HG02798 (cell line): Measurements from ENCODE around the gene HOXA5.

Source experiments
- ATAC-seq: cut with Tn5 transposase; IDR thresholded peaks from one replicate; pipeline ENCODE4 v1.9.1; 2021; ENCODE audit warnings: mild to moderate bottlenecking; ENCODE audit not compliant: unreplicated experiment, poor library complexity

Gene HOXA5

DNA sequence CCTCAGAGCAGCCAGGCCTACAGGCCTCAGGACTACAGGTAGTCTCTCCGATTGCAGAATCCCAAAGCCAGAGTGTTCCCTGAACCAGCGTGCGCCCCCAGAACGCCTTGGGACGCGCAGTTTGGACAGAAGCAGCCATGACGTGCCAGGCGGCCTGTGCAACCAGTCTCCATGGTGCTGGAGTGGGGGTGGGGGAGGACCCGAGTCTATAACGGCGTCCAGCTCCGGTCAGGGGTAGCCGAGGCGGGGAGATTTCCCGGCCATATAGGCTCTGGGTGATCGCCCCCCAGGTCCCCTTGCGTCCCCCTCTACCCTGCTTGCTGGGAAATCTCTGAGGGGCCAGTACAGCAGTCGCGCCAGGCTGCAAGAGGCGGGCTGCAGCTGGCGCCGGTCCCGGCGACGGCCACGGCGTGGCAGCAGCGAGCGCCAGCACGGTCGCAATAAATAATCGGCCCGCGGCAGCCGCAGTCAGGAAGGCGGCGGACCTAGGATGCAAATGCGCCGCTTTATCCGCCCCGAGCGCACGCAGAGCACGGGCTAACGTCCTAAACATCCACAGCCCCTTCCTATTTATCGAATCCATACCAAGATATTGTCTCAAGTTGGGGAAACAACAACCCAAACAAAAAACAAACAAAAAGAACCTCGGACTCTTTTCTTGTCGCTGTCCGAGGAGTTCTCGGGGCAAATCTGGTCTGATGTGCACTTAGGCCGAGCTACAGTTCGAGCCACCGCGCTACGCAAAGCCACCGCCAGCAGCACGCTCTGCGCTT, 7.3 kb upstream of the HOXA5 start:
- peak; percentile 88 for ATAC-seq

DNA sequence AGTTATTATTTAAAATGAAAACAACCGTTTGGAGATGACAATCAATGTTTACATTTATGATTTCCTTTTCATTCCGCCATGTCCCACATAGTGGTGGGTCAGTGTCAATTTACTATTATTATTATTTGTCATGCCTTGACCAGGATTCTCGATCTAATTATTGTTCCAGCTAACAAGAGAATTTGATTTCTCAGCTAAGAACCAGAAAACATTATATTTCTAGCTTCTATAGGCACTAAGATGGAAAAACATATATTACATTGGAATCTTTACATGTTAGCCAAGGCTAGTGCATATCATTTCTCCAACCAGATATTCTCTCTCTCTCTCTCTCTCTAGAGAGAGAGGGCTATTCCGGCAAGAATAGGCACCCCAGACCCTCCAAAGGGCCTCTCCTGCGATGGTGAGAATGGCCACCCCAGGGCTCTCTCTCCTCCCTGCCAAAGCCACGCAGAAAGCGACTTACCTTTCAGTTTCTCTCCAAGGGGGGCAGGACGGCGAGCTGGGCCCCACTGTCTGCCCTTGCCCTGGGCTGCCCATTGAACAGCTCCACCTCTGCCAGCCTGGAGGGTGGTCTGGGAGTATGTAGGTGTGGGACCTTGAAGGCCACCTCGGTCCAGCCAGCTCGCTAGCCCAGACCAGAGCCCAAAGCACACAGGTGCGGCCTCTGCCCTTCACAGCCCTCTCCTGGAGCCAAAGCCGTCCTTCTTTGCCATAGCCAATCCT, 6.5 kb upstream of the HOXA5 start:
- ATAC-seq, result peak; percentile 11

DNA sequence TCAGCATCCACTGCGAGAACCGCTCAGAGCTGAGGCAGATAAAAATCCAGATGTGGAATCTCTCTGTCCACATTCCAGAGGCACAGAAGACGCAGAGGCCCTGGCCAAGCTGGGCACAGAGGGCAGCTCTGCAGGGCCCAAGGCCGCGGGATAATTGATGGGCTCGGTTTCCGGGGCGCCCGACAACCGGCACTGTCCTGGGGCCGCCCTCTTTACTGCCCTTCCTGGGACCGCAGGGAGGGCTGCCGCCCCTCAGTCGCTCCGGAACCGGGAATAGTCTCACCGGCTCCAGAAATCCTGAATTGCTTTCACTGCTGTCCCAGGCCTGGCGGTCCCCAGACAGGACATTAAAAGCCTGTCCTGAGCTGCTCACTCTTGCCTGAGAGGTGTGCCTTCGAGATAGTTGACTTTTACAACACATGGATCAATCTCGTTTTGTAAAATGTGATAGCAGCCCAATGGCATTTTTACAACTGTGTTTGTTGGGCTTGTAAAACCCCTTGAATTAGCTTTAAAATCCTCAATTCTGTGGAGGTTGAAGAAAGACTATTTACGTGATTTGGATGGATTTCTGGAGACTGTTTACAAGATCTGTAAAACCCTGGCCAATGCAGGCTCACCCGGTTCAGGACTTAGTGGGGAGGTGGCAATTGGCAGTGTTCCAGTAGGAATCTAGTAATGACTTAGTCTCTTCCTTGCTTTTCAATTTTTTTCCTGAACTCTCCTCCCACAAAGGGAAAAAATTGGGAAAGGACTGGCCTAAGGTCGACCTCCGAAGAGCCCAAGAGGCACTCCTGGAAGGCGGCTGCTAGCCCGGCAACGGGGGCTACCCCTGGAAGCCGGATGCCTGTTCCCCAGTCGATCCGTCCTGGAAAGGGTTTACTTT, 5.5 kb upstream of the HOXA5 start:
- ATAC-seq, result no peak

DNA sequence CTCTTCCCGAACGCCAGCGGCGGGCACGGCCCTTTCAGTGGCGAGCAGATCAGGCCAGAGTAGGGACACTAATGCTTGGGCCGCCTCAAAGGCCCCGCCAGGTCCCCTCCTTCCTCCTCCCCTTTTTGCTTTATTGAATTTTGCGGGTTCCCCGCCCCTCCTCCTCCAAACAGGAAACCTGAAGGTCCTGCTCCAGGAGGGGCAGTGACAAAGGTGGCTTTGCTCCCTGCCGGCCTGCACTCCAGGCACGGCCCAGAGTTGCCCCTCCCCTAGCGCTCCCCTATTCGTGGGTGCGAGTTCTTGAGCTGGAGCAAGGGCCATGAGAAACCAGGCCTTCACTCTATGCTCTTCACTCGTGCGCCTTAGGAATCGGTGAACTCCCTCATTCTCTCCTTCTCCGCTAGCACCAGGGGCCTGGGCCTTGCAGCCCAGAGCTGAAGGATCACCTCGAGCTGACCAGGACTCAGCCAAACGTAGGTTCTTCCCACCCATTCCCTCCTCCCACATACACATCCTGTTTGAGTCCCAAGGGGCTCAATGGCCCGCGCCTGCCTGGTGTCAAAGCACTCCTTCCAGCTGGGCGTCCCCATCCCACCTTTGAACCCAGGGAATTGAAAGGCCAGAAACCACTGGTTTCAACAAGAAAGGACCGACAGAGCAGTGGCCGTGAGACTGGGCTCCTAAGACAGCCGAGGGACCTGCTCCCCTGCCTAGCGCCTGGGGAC, 4.7 kb upstream of the HOXA5 start:
- ATAC-seq, result no peak

DNA sequence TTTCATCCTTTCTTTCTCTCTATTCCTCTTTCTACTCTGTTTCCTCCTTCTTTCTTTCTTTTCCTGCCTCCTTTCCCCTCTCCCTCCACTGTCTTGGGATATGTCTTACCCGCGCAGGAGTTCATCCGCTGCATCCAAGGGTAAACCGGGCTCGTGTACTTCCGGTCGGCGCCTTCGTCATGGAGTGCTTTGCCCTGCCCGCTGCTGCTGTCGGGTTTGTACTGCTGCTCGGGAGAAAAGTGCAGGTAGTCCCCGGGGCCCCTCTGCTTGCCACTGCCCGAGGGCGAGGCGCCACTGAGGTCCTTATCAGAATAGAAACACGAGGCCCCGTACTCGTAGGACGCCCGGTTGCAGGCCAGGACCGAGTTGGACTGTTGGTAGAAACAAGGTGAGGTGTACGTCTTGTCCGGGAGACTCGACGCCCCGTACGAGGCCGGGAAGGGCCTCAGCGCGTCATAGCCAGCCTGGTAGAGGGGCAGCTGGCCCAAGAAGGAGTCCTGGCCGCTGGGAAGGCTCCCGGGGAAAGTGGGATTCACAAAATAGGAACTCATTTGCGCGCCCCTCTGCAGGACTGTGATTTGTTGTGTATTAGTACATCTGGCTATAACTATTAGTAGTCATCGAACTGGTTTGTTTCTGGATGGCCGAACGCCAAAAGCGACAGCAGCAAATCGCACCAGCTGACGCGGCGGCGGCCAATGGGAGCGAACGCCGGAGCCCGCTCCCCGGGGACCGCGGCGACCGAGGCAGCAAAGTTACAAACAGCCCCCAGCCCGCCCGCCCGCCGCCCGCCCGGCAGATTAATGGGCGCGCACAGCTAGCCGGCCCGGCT, 3.9 kb upstream of the HOXA5 start, which contains the start of gene HOXA6:
TSS of gene HOXA6 (minus strand) at position 576 of the 832 bp plus-strand sequence. CDS start at position 551, 25 bp downstream.
- ATAC-seq, result no peak

DNA sequence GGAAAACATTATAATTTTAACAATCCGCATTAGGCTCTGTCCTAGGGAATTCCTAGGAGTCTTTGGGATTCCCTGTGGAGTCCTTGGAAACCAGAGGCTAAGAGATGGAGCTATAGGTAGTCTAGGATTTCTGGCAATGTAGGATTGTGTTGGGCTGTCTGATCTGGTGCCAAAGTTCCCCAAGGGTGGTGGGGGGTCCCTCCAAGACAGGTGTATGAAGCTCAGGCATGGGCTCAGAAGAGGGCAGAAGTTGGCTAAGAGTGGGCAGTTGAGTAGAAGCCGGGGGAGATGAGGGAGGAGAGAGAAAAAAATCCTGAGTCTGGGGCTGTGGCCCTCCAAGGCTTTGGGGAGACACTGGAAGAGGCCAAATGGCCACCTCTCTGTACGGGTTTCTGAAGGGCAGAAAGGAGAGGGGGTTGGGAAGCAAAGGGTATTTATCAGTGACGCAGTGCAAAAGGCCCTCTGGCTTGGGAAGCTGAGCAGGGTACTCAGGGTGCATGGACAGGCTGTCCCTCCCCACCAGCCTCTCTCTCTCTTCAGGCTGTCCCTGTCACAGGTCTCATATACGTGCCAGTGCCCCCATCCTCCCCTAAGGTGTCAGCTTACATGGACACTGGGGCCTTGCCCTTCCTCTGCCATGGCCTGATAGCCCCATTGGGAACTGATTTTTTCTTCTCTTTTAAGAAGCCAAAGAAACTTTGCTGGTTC, 3.2 kb upstream of the HOXA5 start:
- no peak for ATAC-seq

DNA sequence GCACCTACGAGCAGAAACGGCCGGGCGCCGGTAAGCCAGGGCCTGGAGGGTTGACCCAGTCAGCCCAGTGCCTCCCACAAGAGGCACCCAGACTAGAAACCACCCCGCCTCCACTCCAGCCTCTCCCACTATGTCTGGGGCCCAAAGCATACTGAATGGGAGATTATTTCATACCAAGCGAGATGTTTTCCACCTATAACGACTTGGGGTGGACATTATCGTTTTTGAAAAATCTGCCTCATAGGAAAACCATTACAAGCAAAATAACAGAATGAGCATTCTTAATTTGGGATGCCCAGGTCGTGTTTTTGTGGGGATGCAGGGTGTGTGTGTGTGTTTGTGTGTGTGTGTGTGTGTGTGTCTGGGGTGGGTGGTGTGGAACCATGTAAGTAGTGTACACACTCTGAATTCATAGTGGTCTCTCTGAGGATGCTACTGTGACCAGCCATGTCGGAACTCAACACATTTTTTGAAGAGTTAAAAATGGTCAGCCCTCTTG, 2.5 kb upstream of the HOXA5 start:
- ATAC-seq, result no peak

DNA sequence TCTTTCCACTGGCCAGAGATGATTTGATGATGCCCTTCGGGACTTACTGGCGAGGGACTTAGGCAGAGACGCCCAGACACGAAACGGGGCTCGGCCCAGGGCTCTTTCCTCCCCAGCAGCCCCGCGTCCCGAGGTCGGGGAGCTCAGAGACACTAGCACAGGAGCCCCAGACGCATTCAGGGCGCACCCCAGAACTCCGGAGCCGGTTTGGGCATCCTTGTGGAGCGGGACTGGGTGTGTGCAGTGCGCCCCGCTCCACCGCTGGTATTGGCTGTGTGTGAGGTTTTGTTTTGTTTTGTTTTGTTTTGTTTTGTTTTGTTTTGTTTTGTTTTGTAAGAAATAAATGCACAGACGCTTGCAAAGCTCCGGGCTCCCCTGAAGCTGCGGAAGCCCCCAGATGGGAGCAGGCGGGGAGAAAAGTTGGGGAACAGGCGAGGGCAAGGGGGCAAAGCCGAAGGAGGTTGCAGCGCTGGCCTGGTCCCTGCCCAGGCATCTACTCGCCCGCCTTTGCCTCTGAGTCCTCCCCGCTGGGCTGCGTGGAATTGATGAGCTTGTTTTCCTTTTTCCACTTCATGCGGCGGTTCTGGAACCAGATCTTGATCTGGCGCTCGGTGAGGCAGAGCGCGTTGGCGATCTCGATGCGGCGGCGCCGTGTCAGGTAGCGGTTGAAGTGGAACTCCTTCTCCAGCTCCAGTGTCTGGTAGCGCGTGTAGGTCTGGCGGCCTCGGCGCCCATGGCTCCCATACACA, 1.9 kb upstream of the HOXA5 start:
- no peak for ATAC-seq

DNA sequence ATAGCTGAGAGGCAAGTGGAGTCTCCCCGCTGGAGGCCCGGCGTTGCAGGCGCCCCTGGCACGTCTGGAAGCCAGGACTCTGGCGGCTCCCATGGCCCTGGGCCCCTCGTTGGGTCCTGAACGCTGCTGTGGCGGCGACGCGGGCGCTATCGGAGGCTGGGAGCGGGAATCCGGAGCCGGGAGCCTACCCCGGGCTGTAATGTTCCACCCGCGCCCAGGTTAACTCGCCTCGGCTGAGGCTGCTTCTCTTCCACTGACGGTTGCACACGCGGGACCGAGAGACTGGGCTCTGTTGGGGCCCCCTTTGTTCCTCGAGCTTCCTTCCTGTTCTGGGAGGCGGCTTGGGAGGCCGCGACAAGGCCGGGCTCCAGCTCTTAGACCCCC, 1.3 kb upstream of the HOXA5 start:
- ATAC-seq, result no peak

DNA sequence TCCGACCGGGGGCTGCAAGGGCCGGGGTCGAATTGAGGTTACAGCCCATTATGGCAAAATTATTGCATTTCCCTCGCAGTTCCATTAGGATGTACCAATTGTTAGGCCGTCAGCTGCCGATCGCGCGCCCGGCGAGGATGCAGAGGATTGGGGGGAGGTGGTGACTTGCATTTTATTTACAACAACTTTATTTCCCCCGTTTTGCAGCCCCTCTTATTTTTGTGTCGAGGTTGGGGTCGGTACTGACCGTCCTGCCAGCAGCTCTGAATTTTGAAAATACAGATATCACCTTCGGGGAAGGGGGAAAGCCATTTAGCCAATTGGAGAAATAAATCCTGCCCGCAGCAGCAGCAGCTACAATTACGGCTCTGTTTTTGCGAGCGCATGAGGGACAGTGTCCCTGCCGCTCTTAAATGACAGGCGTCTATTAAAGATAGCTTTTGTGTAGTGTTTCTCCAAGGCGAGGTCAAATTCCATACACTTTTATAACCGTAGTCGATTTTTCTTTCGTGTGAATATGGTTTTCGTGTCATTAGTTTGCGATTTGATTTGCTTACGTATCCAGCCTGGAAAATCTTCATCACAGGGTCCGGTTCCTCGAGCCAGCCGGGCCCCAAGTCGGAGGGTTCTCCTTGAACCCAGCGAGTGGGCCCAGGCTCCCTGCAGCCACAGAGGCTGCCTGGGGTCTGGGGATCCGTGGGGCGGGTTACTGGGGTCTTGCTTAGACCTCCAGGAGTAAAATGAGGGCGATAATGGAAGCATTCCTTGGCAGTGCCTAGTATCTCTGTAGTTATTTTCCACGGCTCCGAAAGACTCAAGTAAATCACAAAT, 684 bp upstream of the HOXA5 start:
- no peak for ATAC-seq

DNA sequence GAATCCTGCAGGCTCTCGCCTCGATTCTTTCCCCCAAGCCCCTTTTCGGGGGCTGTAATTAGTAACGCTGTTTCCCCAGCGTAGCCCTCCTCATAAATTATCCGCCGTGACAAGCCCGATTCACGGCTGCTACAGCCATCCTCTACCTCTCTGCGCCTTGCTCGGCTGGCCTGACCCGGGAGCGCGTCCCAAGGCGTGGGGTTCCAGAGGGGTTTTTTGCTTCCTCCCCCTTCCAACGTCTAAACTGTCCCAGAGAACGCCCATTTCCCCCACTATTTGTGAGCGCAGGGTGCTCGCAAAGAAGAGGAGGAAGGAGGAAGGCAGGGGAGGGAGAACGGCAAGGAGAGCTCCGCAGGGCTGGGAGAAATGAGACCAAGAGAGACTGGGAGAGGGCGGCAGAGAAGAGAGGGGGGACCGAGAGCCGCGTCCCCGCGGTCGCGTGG, 880 bp downstream of the HOXA5 start:
- no peak for ATAC-seq

DNA sequence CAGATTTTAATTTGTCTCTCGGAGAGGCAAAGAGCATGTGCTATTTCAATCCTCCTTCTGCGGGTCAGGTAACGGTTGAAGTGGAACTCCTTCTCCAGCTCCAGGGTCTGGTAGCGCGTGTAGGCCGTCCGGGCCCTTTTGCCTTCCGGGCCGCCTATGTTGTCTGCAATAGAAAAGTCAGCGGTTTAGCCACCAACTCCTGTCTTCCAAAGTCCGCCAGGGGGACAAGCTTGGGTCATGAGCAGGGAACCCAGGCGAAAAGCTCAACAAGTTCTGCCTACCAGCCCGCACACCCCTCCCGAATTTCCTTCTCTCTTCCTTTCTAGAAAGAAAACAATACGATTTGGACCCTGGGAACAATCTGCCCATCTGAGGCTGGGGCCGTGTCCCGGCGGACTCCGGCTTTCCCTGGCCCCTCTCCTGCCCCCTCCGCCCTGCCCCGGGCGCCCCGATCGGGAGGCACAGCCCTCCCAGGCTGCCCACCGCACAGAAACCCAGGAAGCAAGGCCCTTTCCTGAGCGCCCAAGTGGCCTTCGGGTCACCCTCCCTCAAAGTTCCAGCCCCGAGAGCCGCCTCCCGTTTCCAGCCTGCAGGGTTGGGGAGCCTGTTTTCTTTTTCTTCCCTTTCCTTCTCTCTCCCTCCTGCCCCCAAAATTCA, 1.4 kb downstream of the HOXA5 start:
- no peak for ATAC-seq

DNA sequence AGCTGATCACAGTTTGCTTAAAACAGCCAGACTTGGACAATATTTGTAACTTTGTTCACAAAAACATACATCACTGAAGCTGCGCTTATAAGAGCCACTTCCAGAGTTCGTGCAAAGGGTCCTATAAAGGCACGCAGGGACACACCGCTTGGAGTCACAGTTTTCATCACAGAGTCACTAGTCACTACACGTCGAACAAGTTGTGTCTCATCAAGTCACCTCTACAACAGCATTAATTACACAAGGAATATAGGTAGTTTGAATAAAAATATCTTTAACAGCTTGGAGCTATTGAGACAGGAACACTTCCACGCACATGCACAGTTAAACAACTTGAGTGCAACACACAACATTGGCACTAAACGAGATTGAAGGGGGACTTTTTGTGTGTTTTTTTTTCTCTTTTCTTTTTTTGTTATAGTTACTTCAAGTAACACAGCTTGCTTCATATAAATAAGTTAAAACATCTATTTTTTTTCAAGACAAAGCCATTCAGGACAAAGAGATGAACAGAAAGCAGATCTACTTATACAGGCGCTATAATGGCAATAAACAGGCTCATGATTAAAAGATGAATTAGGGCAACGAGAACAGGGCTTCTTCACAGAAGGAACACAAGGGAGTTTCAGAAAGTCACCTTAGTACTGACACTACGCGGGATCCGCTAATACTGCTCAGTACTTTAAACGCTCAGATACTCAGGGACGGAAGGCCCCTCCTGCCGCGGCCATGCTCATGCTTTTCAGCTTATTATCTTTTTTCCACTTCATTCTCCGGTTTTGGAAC, 2.2 kb downstream of the HOXA5 start:
- ATAC-seq, result no peak

DNA sequence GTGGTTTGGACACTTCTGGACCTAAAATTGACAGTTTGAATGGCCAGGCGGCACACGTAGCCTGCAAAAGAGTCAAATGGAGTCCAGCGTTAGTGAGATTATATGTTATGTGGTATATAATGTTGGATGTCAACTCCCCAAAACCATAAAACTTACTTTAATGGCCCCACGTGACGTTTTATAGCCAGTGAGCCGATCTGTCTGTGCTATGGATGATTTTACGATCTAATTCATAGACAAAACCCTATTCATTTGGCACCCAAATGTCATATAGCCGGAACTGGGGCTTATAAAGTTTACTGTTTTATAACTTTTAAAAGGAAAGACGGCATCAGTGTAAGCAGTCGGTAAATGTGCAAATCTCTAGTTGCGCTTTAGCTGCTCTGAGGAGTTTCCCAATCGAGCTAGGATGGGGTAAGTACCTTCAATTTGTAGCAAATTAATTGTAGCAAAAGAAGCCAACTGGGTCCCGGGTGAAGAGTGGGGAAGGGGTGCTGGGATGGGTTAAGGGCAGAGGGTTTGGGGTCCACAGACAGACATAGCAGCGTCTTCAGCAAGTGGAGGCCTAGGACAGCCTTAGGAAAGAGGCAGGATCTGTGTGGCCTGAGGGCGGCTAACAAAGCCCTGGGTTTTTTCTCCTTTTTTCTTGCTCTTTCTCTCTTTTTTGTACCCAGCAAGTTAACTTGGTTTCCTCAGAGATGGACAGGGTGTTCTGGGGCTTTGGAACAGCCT, 3.2 kb downstream of the HOXA5 start:
- no peak for ATAC-seq
